ENCODE measurements around the gene SEMA5A. TPM values are rescaled to one million over a fixed set of nuclear protein-coding genes. Genes with fewer than 3 reads are reported as not detected.

SEMA5A gene
- total RNA-seq, 1 donor from 2014 or later, result 0.51 TPM

GRCh38 chr5:9188131-9188530 lies 357.7 kb downstream of the SEMA5A start:
- Mint-ChIP-seq H3K27me3 (ENCODE audit: unreplicated experiment) (peaks cover 3% of the 10 kb centered on the region), H3K9me3 (ENCODE audit: unreplicated experiment) (peaks cover 6% of the 10 kb centered on the region), H3K4me1 (ENCODE audit: low read depth, unreplicated experiment) (no peaks in the 10 kb centered on the region), H3K36me3 (ENCODE audit: unreplicated experiment) (peaks cover 5% of the 10 kb centered on the region), H3K4me3 (ENCODE audit: unreplicated experiment) (no peak overlapping the region), H3K27ac (ENCODE audit: unreplicated experiment) (no peak overlapping the region)
- no peak for TF ChIP-seq CTCF (IDR thresholded peaks at IDR 0.05; ENCODE audit: partially characterized antibody, unreplicated experiment)
- no peak for DNase-seq

- Mint-ChIP-seq H3K36me3 (ENCODE audit: unreplicated experiment) (peaks cover 5% of the 10 kb centered on the region), H3K27me3 (ENCODE audit: unreplicated experiment) (peaks cover 3% of the 10 kb centered on the region), H3K4me1 (ENCODE audit: low read depth, unreplicated experiment) (no peaks in the 10 kb centered on the region), H3K9me3 (ENCODE audit: unreplicated experiment) (peaks cover 6% of the 10 kb centered on the region), H3K4me3 (ENCODE audit: unreplicated experiment) (no peak overlapping the region), H3K27ac (ENCODE audit: unreplicated experiment) (no peak overlapping the region)
- DNase-seq, result no peak
- TF ChIP-seq CTCF (IDR thresholded peaks at IDR 0.05; ENCODE audit: partially characterized antibody, unreplicated experiment), result no peak
Observed at GRCh38 chr5:9187614-9188013, 358.3 kb downstream of the SEMA5A start.

- H3K9me3 Mint-ChIP-seq (ENCODE audit: unreplicated experiment), result peaks cover 6% of the 10 kb centered on the region
- H3K4me1 Mint-ChIP-seq (ENCODE audit: low read depth, unreplicated experiment), result no peaks in the 10 kb centered on the region
- H3K36me3 Mint-ChIP-seq (ENCODE audit: unreplicated experiment), result peaks cover 5% of the 10 kb centered on the region
- H3K27ac Mint-ChIP-seq (ENCODE audit: unreplicated experiment), result no peak overlapping the region
- H3K27me3 Mint-ChIP-seq (ENCODE audit: unreplicated experiment), result peaks cover 3% of the 10 kb centered on the region
- H3K4me3 Mint-ChIP-seq (ENCODE audit: unreplicated experiment), result no peak overlapping the region
- no peak for TF ChIP-seq CTCF (IDR thresholded peaks at IDR 0.05; ENCODE audit: partially characterized antibody, unreplicated experiment)
- no peak for DNase-seq
Observed at GRCh38 chr5:9186069-9186468, 359.8 kb downstream of the SEMA5A start.

- TF ChIP-seq CTCF (IDR thresholded peaks at IDR 0.05; ENCODE audit: partially characterized antibody, unreplicated experiment), result no peak
- DNase-seq, result no peak
- no peaks in the 10 kb centered on the region for H3K4me1 Mint-ChIP-seq (ENCODE audit: low read depth, unreplicated experiment)
Observed at GRCh38 chr5:9183992-9184391, 361.9 kb downstream of the SEMA5A start.

GRCh38 chr5:9182899-9183695 lies 362.8 kb downstream of the SEMA5A start:
- no peak overlapping the region for H3K27ac Mint-ChIP-seq (ENCODE audit: unreplicated experiment)
- peaks cover 3% of the 10 kb centered on the region for H3K27me3 Mint-ChIP-seq (ENCODE audit: unreplicated experiment)
- no peak for TF ChIP-seq CTCF (IDR thresholded peaks at IDR 0.05; ENCODE audit: partially characterized antibody, unreplicated experiment)
- no peaks in the 10 kb centered on the region for H3K36me3 Mint-ChIP-seq (ENCODE audit: unreplicated experiment)
- no peaks in the 10 kb centered on the region for H3K4me1 Mint-ChIP-seq (ENCODE audit: low read depth, unreplicated experiment)
- no peaks in the 10 kb centered on the region for H3K9me3 Mint-ChIP-seq (ENCODE audit: unreplicated experiment)
- no peak overlapping the region for H3K4me3 Mint-ChIP-seq (ENCODE audit: unreplicated experiment)
- DNase-seq, result no peak

More at GRCh38 chr5:9183992-9184391, 361.9 kb downstream of the SEMA5A start:
- no peaks in the 10 kb centered on the region for H3K36me3 Mint-ChIP-seq (ENCODE audit: unreplicated experiment)
- peaks cover 4% of the 10 kb centered on the region for H3K9me3 Mint-ChIP-seq (ENCODE audit: unreplicated experiment)
- no peak overlapping the region for H3K4me3 Mint-ChIP-seq (ENCODE audit: unreplicated experiment)
- H3K27ac Mint-ChIP-seq (ENCODE audit: unreplicated experiment), result no peak overlapping the region
- H3K27me3 Mint-ChIP-seq (ENCODE audit: unreplicated experiment), result peaks cover 3% of the 10 kb centered on the region
